K562 (cell line): ENCODE results near the gene PCDHA9. TPM values are rescaled to one million over a fixed set of nuclear protein-coding genes. Genes with fewer than 3 reads are reported as not detected.
A peak's percentile ranks its signal among the peaks of the same experiment; 100 is the strongest.

Experiments
- ATAC-seq: fragments of 200-7000 bp; cut with Tn5 transposase; 3 replicates; pipeline ENCODE4 v1.9.1; 2020; ENCODE audit warnings: moderate library complexity
- BruUV-seq: library from RNA; stranded (reverse); fragments of 400-500 nt; replicated peaks from 2 replicates; lab custom pipeline; 2021; lab: Mats Ljungman, UMichigan
- CTCF ChIA-PET: fragments of 300-600 bp; formaldehyde crosslinking; extraction: SDS; loops from one replicate; lab custom pipeline; 2021; ENCODE audit warnings: low intra/inter-chr PET ratio; lab: Yijun Ruan, JAX
- POLR2A ChIA-PET: fragments of 300-600, 350-650 bp; sonication (Branson Sonifier 250); formaldehyde crosslinking; extraction: SDS; loops from one replicate; lab custom pipeline; 2021; ENCODE audit warnings: antibody characterized with exemption, inconsistent platforms; lab: Yijun Ruan, JAX
- DNase-seq, 4 experiments: peaks; one replicate each; pipeline versions ENCODE4 v3.0.0 to v3.0.0-alpha.2; 2011 to 2018; ENCODE audit warnings: low spot score in 3 of 4, mixed read lengths in 3 of 4; ENCODE audit errors: extremely low read depth in 1 of 4
- FAIRE-seq: peaks from 2 replicates; lab custom pipeline; 2011; peaks lifted over from hg19 to GRCh38; lab: Jason Lieb, UNC
- H2AFZ ChIP-seq: 2 replicates; pipeline ENCODE4 v1.6.0; 2011; ENCODE audit warnings: low read depth, low read length, control low read depth, inconsistent platforms
- H3K27ac ChIP-seq: fragments of 200-600 bp; 3 replicates; pipeline ENCODE4 v1.8.0; 2011; ENCODE audit warnings: low read depth, mild to moderate bottlenecking, control low read depth, inconsistent platforms, low read length, moderate library complexity, mixed read lengths; ENCODE audit errors: extremely low read depth
- H3K27me3 ChIP-seq, 2 experiments: fragments of 300-600 bp in 1 of 2; 2 replicates in 1 of 2; 3 replicates in 1 of 2; pipeline versions ENCODE4 v1.6.0 to v1.8.0; 2011; ENCODE audit warnings: inconsistent platforms in 2 of 2, low read length in 2 of 2, mild to moderate bottlenecking in 1 of 2, mixed read lengths in 1 of 2, moderate library complexity in 1 of 2; ENCODE audit not compliant: control insufficient read depth in 2 of 2, insufficient read depth in 2 of 2
- H3K36me3 ChIP-seq: fragments of 300-600 bp; 3 replicates; pipeline ENCODE4 v1.8.0; 2011; ENCODE audit warnings: mild to moderate bottlenecking, low read length, inconsistent platforms; ENCODE audit not compliant: control insufficient read depth, insufficient read depth
- H3K4me1 ChIP-seq, 2 experiments: fragments of 200-600 bp in 1 of 2; replicated peaks in 1 of 2; 2 replicates in 1 of 2; 3 replicates in 1 of 2; pipeline versions ENCODE4 v1.5.1 to v1.8.0; 2011; ENCODE audit warnings: inconsistent platforms in 2 of 2, low read length in 2 of 2, mild to moderate bottlenecking in 1 of 2, mixed read lengths in 1 of 2, moderate library complexity in 1 of 2; ENCODE audit not compliant: control insufficient read depth in 2 of 2, insufficient read depth in 2 of 2
- H3K4me2 ChIP-seq: 2 replicates; pipeline ENCODE4 v1.6.1; 2011; ENCODE audit warnings: low read length, control low read depth, inconsistent platforms, mixed read lengths; ENCODE audit not compliant: insufficient read depth
- H3K4me3 ChIP-seq: fragments of 200-600 bp; sonication (generic), shearing (Covaris generic); 2 replicates; pipeline ENCODE4 v1.5.1; 2016; ENCODE audit warnings: control low read depth, inconsistent platforms
- H3K79me2 ChIP-seq: fragments of 200-600 bp; 3 replicates; pipeline ENCODE4 v1.8.0; 2011; ENCODE audit warnings: low read length, inconsistent platforms; ENCODE audit not compliant: control insufficient read depth, insufficient read depth
- H3K9ac ChIP-seq, 2 experiments: 2 replicates each; pipeline versions ENCODE4 v1.6.0 to v1.6.1; 2011; ENCODE audit warnings: low read depth in 2 of 2, low read length in 2 of 2, control low read depth in 1 of 2, inconsistent platforms in 1 of 2, mild to moderate bottlenecking in 1 of 2, mixed read lengths in 1 of 2; ENCODE audit not compliant: insufficient read depth in 1 of 2
- H3K9me1 ChIP-seq: one replicate; pipeline ENCODE4 v1.6.0; 2011; ENCODE audit warnings: inconsistent platforms, mild to moderate bottlenecking, low read length, moderate library complexity; ENCODE audit not compliant: control insufficient read depth, insufficient read depth
- H3K9me3 ChIP-seq: replicated peaks from 2 replicates; pipeline ENCODE4 v1.5.1; 2011; ENCODE audit warnings: low read depth, low read length, inconsistent platforms; ENCODE audit not compliant: control insufficient read depth, insufficient read depth
- H4K20me1 ChIP-seq: replicated peaks from 2 replicates; pipeline ENCODE4 v1.6.1; 2011; ENCODE audit warnings: low read length, inconsistent platforms, mixed read lengths; ENCODE audit not compliant: control insufficient read depth, insufficient read depth
- LCOR ChIP-seq: sonication (generic); formaldehyde crosslinking; IDR thresholded peaks from 2 replicates; pipeline ENCODE4 v1.8.0; 2022; ENCODE audit warnings: mild to moderate bottlenecking, missing genetic modification reagents
- PATZ1 ChIP-seq: fragments of 250-450 bp; sonication (Bioruptor Pico); IDR thresholded peaks from 2 replicates; pipeline ENCODE4 v1.5.0; 2020; ENCODE audit warnings: mild to moderate bottlenecking, borderline replicate concordance
- PHF8 ChIP-seq: fragments of 200-600 bp; sonication (generic); IDR thresholded peaks from 2 replicates; pipeline ENCODE4 v1.6.1; 2012; ENCODE audit warnings: mixed run types, mild to moderate bottlenecking, inconsistent platforms, low read length, moderate library complexity, borderline replicate concordance
- RBFOX2 ChIP-seq: fragments of 200-400 bp; formaldehyde crosslinking; IDR thresholded peaks from 2 replicates; pipeline ENCODE4 v1.6.1; 2017; ENCODE audit warnings: low read depth, mild to moderate bottlenecking, low read length, moderate library complexity
- SMARCC2 ChIP-seq: fragments of 450-650 bp; IDR thresholded peaks from 2 replicates; pipeline ENCODE4 v1.6.1; 2017; ENCODE audit warnings: antibody characterized with exemption, moderate library complexity, mild to moderate bottlenecking, low read depth
- TFE3 ChIP-seq: fragments of 450-650 bp; formaldehyde crosslinking; IDR thresholded peaks from 2 replicates; pipeline ENCODE4 v1.4.0; 2020; ENCODE audit warnings: mild to moderate bottlenecking, mixed read lengths
- TRIM25 ChIP-seq: fragments of 450-650 bp; IDR thresholded peaks from 2 replicates; pipeline ENCODE4 v1.7.0; 2016; ENCODE audit warnings: borderline replicate concordance
- YY1 ChIP-seq, 3 experiments: IDR thresholded peaks; 2 replicates each; pipeline ENCODE4 v1.6.1; 2011; ENCODE audit warnings: low read length in 2 of 3, mild to moderate bottlenecking in 2 of 3, moderate library complexity in 2 of 3, borderline replicate concordance in 1 of 3, control low read depth in 1 of 3, low read depth in 1 of 3; ENCODE audit not compliant: insufficient read depth in 3 of 3, insufficient replicate concordance in 2 of 3, control insufficient read depth in 1 of 3, insufficient read length in 1 of 3; ENCODE audit errors: extremely low read depth in 1 of 3
- ZMIZ1 ChIP-seq, 2 experiments: fragments of 150-350 bp in 1 of 2; IDR thresholded peaks; 2 replicates each; pipeline ENCODE4 v1.6.1; 2012 to 2016; ENCODE audit warnings: low read depth in 2 of 2, low read length in 2 of 2, mild to moderate bottlenecking in 1 of 2, moderate library complexity in 1 of 2
- WGBS: fragments of 100-300 bp; shearing (Covaris generic); methylation state at CpG from one replicate; pipeline ENCODE4 v1.1.6; 2016; ENCODE audit warnings: low coverage, mixed read lengths; ENCODE audit not compliant: insufficient coverage; ENCODE audit errors: missing lambda C conversion rate; 5-methylcytosine and 5-hydroxymethylcytosine counted together
- in situ Hi-C: fragments of 300-500 bp; cut with MboI; formaldehyde crosslinking; loops from 4 replicates; pipeline ENCODE4 v1.15.0; 2018; ENCODE audit warnings: inconsistent platforms, mixed read lengths
- intact Hi-C: fragments of 100-400 bp; cut with micrococcal nuclease; formaldehyde crosslinking; loops from 2 replicates; pipeline ENCODE4 v1.14.2; 2022
- polyA plus RNA-seq, 8 experiments: library from polyadenylated mRNA; depleted of rRNA in 4 of 8; stranded (reverse) in 5 of 8; unstranded in 3 of 8; fragments of >200 nt; fragmentation: Nextera tagmentation in 2 of 8; fragmentation: Illumina TruSeq in 1 of 8; extraction: Ambion mirVana in 2 of 8; extraction: Trizol in 1 of 8; gene quantifications; 2 replicates each; pipeline versions ENCODE4 v1.2.1 to v1.2.3, GENCODE V29; 2011 to 2014; ENCODE audit warnings: inconsistent platforms in 1 of 8, missing spikeins in 1 of 8
- total RNA-seq, 7 experiments: library from RNA; depleted of rRNA in 6 of 7; stranded (reverse); fragments of >200 nt in 6 of 7; fragmentation: Illumina TruSeq in 2 of 7; extraction: Trizol in 2 of 7; gene quantifications; 2 replicates each; pipeline versions ENCODE4 v1.2.1 to v1.2.3, GENCODE V29; 2011 to 2021; ENCODE audit warnings: low replicate concordance in 1 of 7

The PCDHA9 gene
- total and polyA plus RNA-seq, 9 of the 15 experiments (the other 6 are each of a cell fraction or from before 2014, with no cell fraction given): not detected

- Histone ChIP-seq H3K9me3 (no peaks in the 10 kb centered on the region; the same call in 1 of the 2 replicates), H3K79me2 (no peaks in the 10 kb centered on the region), H3K36me3 (no peaks in the 10 kb centered on the region), H3K9me1 (no peaks in the 10 kb centered on the region), H3K4me3 (no peak within 1 kb of the TSS), H3K9ac (no peak within 1 kb of the TSS), H3K27ac (no peak within 1 kb of the TSS), H2AFZ (no peak within 1 kb of the TSS), H3K4me1 (no peaks in the 10 kb centered on the region; a peak in 1 of 5 replicates), H4K20me1 (no peaks in the 10 kb centered on the region), H3K27me3 (no peaks in the 10 kb centered on the region), H3K4me2 (no peak within 1 kb of the TSS)
- no peak for DNase-seq
- no TSS peak for BruUV-seq
- POLR2A ChIA-PET: no interaction called here
- 14% methylated on average over 41 of the region's 47 CpGs for WGBS
- CTCF ChIA-PET: no interaction called here
- intact Hi-C loops: no loop called here
- in situ Hi-C loops: no loop called here
- no peak for ATAC-seq
- no peak for FAIRE-seq
- no peak for TF ChIP-seq TRIM25
- TF ChIP-seq LCOR (CRISPR knock-in tag): no peak
- no peak for TF ChIP-seq RBFOX2
- no peak for TF ChIP-seq ZMIZ1 (IDR thresholded peaks at IDR 0.05; ENCODE audit: low read depth in 2 of 2, low read length in 2 of 2)
- no peak for TF ChIP-seq PATZ1
- no peak for TF ChIP-seq YY1 (IDR thresholded peaks at IDR 0.05; ENCODE audit: borderline replicate concordance in 1 of 3, control insufficient read depth in 1 of 3, extremely low read depth in 1 of 3, insufficient read depth in 3 of 3, insufficient read length in 1 of 3, insufficient replicate concordance in 2 of 3, low read depth in 1 of 3, low read length in 2 of 3)
- TF ChIP-seq PHF8: no peak
- TF ChIP-seq SMARCC2: no peak
- peak; percentile 64 for TF ChIP-seq TFE3 (CRISPR knock-in tag)
Measured at GRCh38 chr5:140875085-140876065, 27.2 kb downstream of the PCDHA9 start, which contains the start of gene PCDHA12. TSS of gene PCDHA12 (plus strand) at chr5:140875308. CDS start at chr5:140875473, 165 bp downstream.
